H1 (cell line): ENCODE data around the gene IPO7. TPM values are rescaled to one million over a fixed set of nuclear protein-coding genes. Genes with fewer than 3 reads are reported as not detected.

ENCODE experiments used
- ASH2L ChIP-seq: fragments of 200-600, 300-600 bp; sonication (generic); IDR thresholded peaks from one replicate; pipeline ENCODE4 v1.7.1; 2017; ENCODE audit warnings: low read length
- CBX8 ChIP-seq: fragments of 300-800, 300-1000 bp; sonication (generic); IDR thresholded peaks from 2 replicates; pipeline ENCODE4 v1.7.1; 2016; ENCODE audit warnings: low read depth, low read length, borderline replicate concordance
- CHD7 ChIP-seq: fragments of 300-600 bp; sonication (generic); IDR thresholded peaks from 2 replicates; pipeline ENCODE4 v1.7.1; 2012; ENCODE audit warnings: low read length, moderate library complexity, mild to moderate bottlenecking, inconsistent platforms; ENCODE audit not compliant: insufficient replicate concordance
- CTCF ChIP-seq, 3 experiments: IDR thresholded peaks; 1 replicate in 2 of 3; 2 replicates in 1 of 3; pipeline versions ENCODE4 v1.5.1 to v1.6.1; 2011; ENCODE audit warnings: low read length in 3 of 3, mild to moderate bottlenecking in 3 of 3, inconsistent platforms in 2 of 3, low read depth in 1 of 3, moderate library complexity in 1 of 3; ENCODE audit not compliant: insufficient read depth in 1 of 3; ENCODE audit errors: control extremely low read depth in 1 of 3
- EZH2 ChIP-seq: fragments of 200-600 bp; sonication (generic); IDR thresholded peaks from 2 replicates; pipeline ENCODE4 v1.7.1; 2012; ENCODE audit warnings: low read depth, mild to moderate bottlenecking, moderate library complexity, low read length, inconsistent platforms; ENCODE audit not compliant: severe bottlenecking
- SIRT6 ChIP-seq: IDR thresholded peaks from one replicate; pipeline ENCODE4 v1.7.1; 2012; ENCODE audit warnings: low read length, inconsistent platforms
- SIX5 ChIP-seq: IDR thresholded peaks from 2 replicates; pipeline ENCODE4 v1.6.1; 2011; ENCODE audit warnings: mild to moderate bottlenecking, low read depth, low read length
- ZNF274 ChIP-seq: IDR thresholded peaks from 2 replicates; pipeline ENCODE4 v1.7.0; 2012; ENCODE audit warnings: low read length, borderline replicate concordance; ENCODE audit errors: extremely low read depth
- polyA plus RNA-seq, 7 experiments: library from polyadenylated mRNA; depleted of rRNA in 3 of 7; stranded (reverse) in 5 of 7; unstranded in 2 of 7; fragments of >200 nt in 5 of 7; fragments of 200-250 nt in 2 of 7; gene quantifications; 1 replicate in 5 of 7; 2 replicates in 1 of 7; 4 replicates in 1 of 7; pipeline versions ENCODE4 v1.2.1 to v1.2.3, GENCODE V29; 2011 to 2013; ENCODE audit warnings: missing spikeins in 2 of 7, mixed read lengths in 2 of 7
- total RNA-seq: library from RNA; stranded (reverse); fragmentation: NEBNext Ultra II Directional; extraction: Animal tissue kit (Norgen Biotek cat#: 25700); gene quantifications from 2 replicates; pipeline ENCODE4 v1.2.1, GENCODE V29; 2021

IPO7 gene
- total and polyA plus RNA-seq, 2 of the 8 experiments (the other 6 are each of a cell fraction or from before 2014, with no cell fraction given) = 45.9 to 259 TPM

GRCh38 chr11:9460322-9461062, 76.0 kb downstream of the IPO7 start, which contains the start of gene ZNF143 (continued):
- TF ChIP-seq CBX8 (no peak), EZH2 (no peak), ASH2L (no peak), CTCF (IDR thresholded peaks at IDR 0.05; ENCODE audit: control extremely low read depth in 1 of 3, insufficient read depth in 1 of 3, low read depth in 1 of 3, low read length in 3 of 3) (no peak), SIRT6 (no peak), CHD7 (no peak), SIX5 (peak; percentile 50; the same call in 1 of the 2 replicates), ZNF274 (no peak)
